Thyroid gland (tissue), 4 donors: ENCODE results near the gene CYB561D1.

Experiments used
- CTCF ChIP-seq, 6 experiments: fragments of 200-600 bp in 3 of 6; fragments of 450-650 bp in 3 of 6; sonication (generic) in 3 of 6; IDR thresholded peaks; one replicate each; pipeline ENCODE4 v1.5.1; 2016 to 2019; ENCODE audit warnings: antibody characterized with exemption in 6 of 6, mild to moderate bottlenecking in 2 of 6, inconsistent platforms in 1 of 6, moderate library complexity in 1 of 6
- POLR2A ChIP-seq, 2 donors: fragments of 450-650 bp; IDR thresholded peaks; one replicate each; pipeline ENCODE4 v1.6.1; 2017; ENCODE audit warnings: antibody characterized with exemption in 2 of 2, mild to moderate bottlenecking in 2 of 2, moderate library complexity in 1 of 2

- TF ChIP-seq POLR2A (IDR thresholded peaks at IDR 0.05) (no peak), CTCF (IDR thresholded peaks at IDR 0.05) (peak; percentile 67 to 96 (median 86))
Observed at GRCh38 chr1:109546311-109547109, 52.6 kb downstream of the CYB561D1 start.
